ENCODE data around the gene CREBL2.
A peak's percentile ranks its signal among the peaks of the same experiment; 100 is the strongest.
"Not testable (repeated sequence)": the region's sequence is repeated elsewhere in the genome, so short reads cannot be mapped to it uniquely, and the experiment has no call there.

The CREBL2 gene

DNA sequence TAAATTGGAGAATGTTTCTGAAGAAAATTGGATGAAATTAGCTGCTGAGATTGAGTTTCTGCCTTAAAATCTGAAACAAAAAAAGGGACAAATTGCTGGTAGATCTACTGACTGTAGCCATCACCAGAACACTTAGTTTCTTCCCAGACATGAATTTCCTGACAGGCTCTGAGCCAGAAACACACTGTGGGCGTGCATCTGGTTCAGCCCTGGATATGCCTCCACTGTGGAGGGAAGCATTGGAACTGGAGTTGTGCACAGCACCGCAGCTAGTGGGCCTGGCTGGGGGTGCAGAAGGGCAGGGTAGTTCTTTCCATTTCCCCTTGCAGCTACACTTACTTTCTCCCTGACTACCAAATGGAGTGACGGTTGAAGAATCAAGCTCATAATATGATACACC is 31.2 kb downstream of the CREBL2 start:
- Histone ChIP-seq H3K27ac (ENCODE audit: poor library complexity, severe bottlenecking) (no peak overlapping the region), H3K4me3 (ENCODE audit: severe bottlenecking) (no peak overlapping the region), H3K27me3 (ENCODE audit: insufficient read depth, poor library complexity, severe bottlenecking) (no peaks in the 10 kb centered on the region), H3K36me3 (ENCODE audit: low read depth) (no peaks in the 10 kb centered on the region), H3K9me3 (ENCODE audit: severe bottlenecking) (no peaks in the 10 kb centered on the region), H3K4me1 (ENCODE audit: insufficient read depth, poor library complexity, severe bottlenecking) (no peaks in the 10 kb centered on the region)
- no peak for TF ChIP-seq CTCF (IDR thresholded peaks at IDR 0.05; ENCODE audit: poor library complexity, severe bottlenecking)
- ATAC-seq (ENCODE audit: low read depth): no peak
- DNase-seq (ENCODE audit: low spot score): no peak

DNA sequence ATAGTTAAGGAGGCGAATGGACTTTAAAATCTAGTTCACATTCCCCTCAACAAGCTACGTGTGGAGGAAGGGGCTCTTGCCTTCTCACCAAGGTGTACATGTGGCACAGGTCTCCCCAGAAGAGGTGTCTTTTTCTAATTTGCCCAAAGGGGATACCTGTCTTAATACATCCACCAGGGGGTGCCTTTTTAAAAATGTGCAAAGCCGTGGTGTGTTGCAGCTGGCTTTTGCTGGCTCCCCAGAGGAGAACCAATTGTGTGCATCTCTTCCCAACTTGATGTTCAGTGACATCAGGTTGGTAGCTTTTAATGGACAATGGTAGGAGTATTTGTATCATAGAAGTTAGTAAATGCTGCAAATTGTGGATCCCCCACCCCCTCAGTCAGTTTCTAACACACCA is 33.8 kb downstream of the CREBL2 start:
- H3K4me3 ChIP-seq (ENCODE audit: severe bottlenecking): no peak overlapping the region
- H3K36me3 ChIP-seq (ENCODE audit: low read depth): no peaks in the 10 kb centered on the region
- H3K27me3 ChIP-seq (ENCODE audit: insufficient read depth, poor library complexity, severe bottlenecking): no peaks in the 10 kb centered on the region
- TF ChIP-seq CTCF (IDR thresholded peaks at IDR 0.05; ENCODE audit: poor library complexity, severe bottlenecking): no peak
- DNase-seq (ENCODE audit: low spot score) (no peak), ATAC-seq (ENCODE audit: low read depth) (no peak)
- H3K4me1 ChIP-seq (ENCODE audit: insufficient read depth, poor library complexity, severe bottlenecking): no peaks in the 10 kb centered on the region
- no peak overlapping the region for H3K27ac ChIP-seq (ENCODE audit: poor library complexity, severe bottlenecking)
- no peaks in the 10 kb centered on the region for H3K9me3 ChIP-seq (ENCODE audit: severe bottlenecking)

- not testable (repeated sequence) for H3K9me3 ChIP-seq (ENCODE audit: severe bottlenecking); DNase-seq (ENCODE audit: low spot score); H3K27ac ChIP-seq (ENCODE audit: poor library complexity, severe bottlenecking); H3K4me1 ChIP-seq (ENCODE audit: insufficient read depth, poor library complexity, severe bottlenecking); H3K36me3 ChIP-seq (ENCODE audit: low read depth); H3K4me3 ChIP-seq (ENCODE audit: severe bottlenecking); H3K27me3 ChIP-seq (ENCODE audit: insufficient read depth, poor library complexity, severe bottlenecking)
- peak; percentile 70 for ATAC-seq (ENCODE audit: low read depth)
Observed at GRCh38 chr12:12645968-12646367, 34.3 kb downstream of the CREBL2 start.

DNA sequence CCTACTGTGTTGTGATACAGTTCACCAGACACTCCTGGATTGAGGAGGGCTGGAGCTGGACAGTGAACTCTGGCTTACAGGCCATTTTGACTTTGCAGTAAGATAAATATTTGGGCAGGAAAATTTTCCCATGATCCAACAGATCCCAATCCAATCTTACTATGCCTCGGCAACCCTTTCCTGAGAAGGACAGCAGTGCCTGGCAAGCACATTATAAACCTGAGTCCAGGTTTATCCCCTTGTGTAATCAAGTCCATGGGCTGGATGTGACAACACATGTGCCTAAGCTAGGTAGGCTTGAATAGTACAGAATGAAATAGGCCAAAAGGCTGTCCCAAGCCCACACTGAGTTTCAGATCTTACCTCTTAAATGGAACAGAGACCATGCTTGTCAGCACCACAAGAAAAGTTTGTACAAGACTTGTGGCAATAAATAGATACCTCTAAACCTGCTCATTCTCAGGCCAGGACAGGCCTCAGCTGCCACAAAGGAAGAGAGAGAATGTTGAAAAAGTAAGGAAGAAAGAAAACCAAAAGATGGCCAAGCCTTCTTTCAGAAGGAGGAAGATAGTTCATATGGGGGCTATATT is 34.9 kb downstream of the CREBL2 start:
- Histone ChIP-seq H3K36me3 (ENCODE audit: low read depth) (no peaks in the 10 kb centered on the region), H3K27ac (ENCODE audit: poor library complexity, severe bottlenecking) (no peak overlapping the region), H3K9me3 (ENCODE audit: severe bottlenecking) (no peaks in the 10 kb centered on the region), H3K4me1 (ENCODE audit: insufficient read depth, poor library complexity, severe bottlenecking) (no peaks in the 10 kb centered on the region), H3K27me3 (ENCODE audit: insufficient read depth, poor library complexity, severe bottlenecking) (no peaks in the 10 kb centered on the region), H3K4me3 (ENCODE audit: severe bottlenecking) (no peak overlapping the region)
- ATAC-seq (ENCODE audit: low read depth) (no peak), DNase-seq (ENCODE audit: low spot score) (no peak)
- TF ChIP-seq CTCF (IDR thresholded peaks at IDR 0.05; ENCODE audit: poor library complexity, severe bottlenecking): no peak

GRCh38 chr12:12648284-12648683 is 36.6 kb downstream of the CREBL2 start:
- DNase-seq (ENCODE audit: low spot score) (no peak), ATAC-seq (ENCODE audit: low read depth) (no peak)
- H3K36me3 ChIP-seq (ENCODE audit: low read depth): no peaks in the 10 kb centered on the region
- no peaks in the 10 kb centered on the region for H3K4me1 ChIP-seq (ENCODE audit: insufficient read depth, poor library complexity, severe bottlenecking)
- H3K4me3 ChIP-seq (ENCODE audit: severe bottlenecking): no peak overlapping the region
- H3K27ac ChIP-seq (ENCODE audit: poor library complexity, severe bottlenecking): no peak overlapping the region
- TF ChIP-seq CTCF (IDR thresholded peaks at IDR 0.05; ENCODE audit: poor library complexity, severe bottlenecking): no peak
- no peaks in the 10 kb centered on the region for H3K27me3 ChIP-seq (ENCODE audit: insufficient read depth, poor library complexity, severe bottlenecking)
- no peaks in the 10 kb centered on the region for H3K9me3 ChIP-seq (ENCODE audit: severe bottlenecking)
